Fibroblast of lung (primary cell): Measurements from ENCODE around the gene SPC24.

Experiments used
- CTCF ChIP-seq, 2 donors: IDR thresholded peaks in 1 of 2; conservative IDR thresholded peaks in 1 of 2; 1 replicate in 1 of 2; 2 replicates in 1 of 2; pipeline ENCODE4 v1.5.1; 2011 to 2012; ENCODE audit warnings: low read length in 2 of 2, control low read depth in 1 of 2, inconsistent platforms in 1 of 2, low read depth in 1 of 2, mild to moderate bottlenecking in 1 of 2
- EZH2 ChIP-seq: IDR thresholded peaks from 2 replicates; pipeline ENCODE4 v1.5.1; 2012; ENCODE audit warnings: low read length, control low read depth, mild to moderate bottlenecking; ENCODE audit errors: missing control alignments

- TF ChIP-seq CTCF (conservative IDR thresholded peaks at IDR 0.05 in 1 of 2, IDR thresholded peaks at IDR 0.05 in 1 of 2; ENCODE audit: low read depth in 1 of 2, low read length in 2 of 2) (no peak), EZH2 (no peak)
Measured at GRCh38 chr19:11204943-11205349, 49.4 kb upstream of the SPC24 start.
